IMR-90 (cell line): ENCODE data around the gene FGG. TPM values are rescaled to one million over a fixed set of nuclear protein-coding genes. Genes with fewer than 3 reads are reported as not detected.

Experiments
- ATAC-seq: fragments of 200-7000 bp; cut with Tn5 transposase; 2 replicates; pipeline ENCODE4 v1.9.1; 2020; ENCODE audit warnings: low read depth, mild to moderate bottlenecking, moderate library complexity
- BruUV-seq: library from RNA; stranded (reverse); fragments of 400-500 nt; replicated peaks from 2 replicates; lab custom pipeline; 2021; lab: Mats Ljungman, UMichigan
- CTCF ChIA-PET: fragments of 300-600 bp; formaldehyde crosslinking; extraction: SDS; loops from one replicate; lab custom pipeline; 2021; ENCODE audit warnings: antibody characterized with exemption; lab: Yijun Ruan, JAX
- POLR2A ChIA-PET: fragments of 300-600 bp; sonication (Branson Sonifier 250); formaldehyde crosslinking; loops from one replicate; lab custom pipeline; 2022; ENCODE audit warnings: antibody characterized with exemption; ENCODE audit not compliant: unreplicated experiment; lab: Charles Lee
- DNase-seq: peaks from one replicate; pipeline ENCODE4 v3.0.0; 2013
- H2AFZ ChIP-seq: replicated peaks from 2 replicates; pipeline ENCODE3; 2013; ENCODE audit warnings: low read length, mild to moderate bottlenecking; ENCODE audit not compliant: poor library complexity
- H2AK5ac ChIP-seq: 2 replicates; pipeline ENCODE4 v1.6.1; 2013; ENCODE audit warnings: low read depth, low read length, inconsistent platforms
- H2AK9ac ChIP-seq: replicated peaks from 2 replicates; pipeline ENCODE3; 2013; ENCODE audit warnings: mild to moderate bottlenecking, low read depth, low read length, moderate library complexity; ENCODE audit not compliant: poor library complexity
- H2BK120ac ChIP-seq: 2 replicates; pipeline ENCODE4 v1.6.1; 2013; ENCODE audit warnings: low read depth, low read length, inconsistent platforms
- H2BK15ac ChIP-seq: 3 replicates; pipeline ENCODE4 v1.6.1; 2013; ENCODE audit warnings: low read depth, low read length, inconsistent platforms
- H2BK20ac ChIP-seq: 2 replicates; pipeline ENCODE4 v1.6.1; 2013; ENCODE audit warnings: low read depth, mild to moderate bottlenecking, inconsistent platforms, low read length, moderate library complexity
- H2BK5ac ChIP-seq: 2 replicates; pipeline ENCODE4 v1.6.1; 2013; ENCODE audit warnings: mild to moderate bottlenecking, low read depth, low read length, inconsistent platforms; ENCODE audit not compliant: poor library complexity, severe bottlenecking
- H3K14ac ChIP-seq: replicated peaks from 2 replicates; pipeline ENCODE4 v1.6.1; 2013; ENCODE audit warnings: low read depth, low read length, inconsistent platforms
- H3K18ac ChIP-seq: 2 replicates; pipeline ENCODE4 v1.6.1; 2013; ENCODE audit warnings: low read depth, low read length, control low read depth
- H3K23ac ChIP-seq: 2 replicates; pipeline ENCODE4 v1.6.1; 2013; ENCODE audit warnings: low read depth, low read length, inconsistent platforms
- H3K27ac ChIP-seq: 2 replicates; pipeline ENCODE4 v1.5.1; 2013; ENCODE audit warnings: mild to moderate bottlenecking, control low read depth, low read length; ENCODE audit not compliant: insufficient read depth
- H3K27me3 ChIP-seq: 2 replicates; pipeline ENCODE4 v1.6.1; 2013; ENCODE audit warnings: low read length; ENCODE audit not compliant: control insufficient read depth, insufficient read depth
- H3K36me3 ChIP-seq: 2 replicates; pipeline ENCODE4 v1.6.1; 2013; ENCODE audit warnings: low read length, mixed read lengths; ENCODE audit not compliant: control insufficient read depth, insufficient read depth
- H3K4ac ChIP-seq: 2 replicates; pipeline ENCODE4 v1.6.1; 2013; ENCODE audit warnings: low read depth, low read length, inconsistent platforms
- H3K4me1 ChIP-seq: 2 replicates; pipeline ENCODE4 v1.6.1; 2013; ENCODE audit warnings: low read length, mixed read lengths; ENCODE audit not compliant: control insufficient read depth, insufficient read depth
- H3K4me2 ChIP-seq: 2 replicates; pipeline ENCODE4 v1.6.1; 2013; ENCODE audit warnings: low read depth, mild to moderate bottlenecking, control low read depth, low read length, moderate library complexity
- H3K4me3 ChIP-seq: 2 replicates; pipeline ENCODE4 v1.5.1; 2013; ENCODE audit warnings: low read depth, mild to moderate bottlenecking, control low read depth, low read length, moderate library complexity; ENCODE audit not compliant: insufficient read depth
- H3K56ac ChIP-seq: 2 replicates; pipeline ENCODE4 v1.6.1; 2013; ENCODE audit warnings: low read length, inconsistent platforms; ENCODE audit not compliant: insufficient read depth; ENCODE audit errors: extremely low read depth
- H3K79me1 ChIP-seq, 2 experiments: 2 replicates each; pipeline ENCODE4 v1.6.1; 2013; ENCODE audit warnings: low read length in 2 of 2, inconsistent platforms in 1 of 2, low read depth in 1 of 2
- H3K9ac ChIP-seq: 2 replicates; pipeline ENCODE4 v1.6.1; 2013; ENCODE audit warnings: low read depth, low read length, control low read depth
- H3K9me1 ChIP-seq: 2 replicates; pipeline ENCODE4 v1.6.1; 2013; ENCODE audit warnings: low read length, inconsistent platforms; ENCODE audit not compliant: insufficient read depth
- H3K9me3 ChIP-seq: 2 replicates; pipeline ENCODE4 v1.6.1; 2013; ENCODE audit warnings: low read length; ENCODE audit not compliant: control insufficient read depth, insufficient read depth
- H4K20me1 ChIP-seq: 2 replicates; pipeline ENCODE4 v1.6.1; 2013; ENCODE audit warnings: low read length, inconsistent platforms; ENCODE audit not compliant: insufficient read depth
- H4K5ac ChIP-seq: 2 replicates; pipeline ENCODE4 v1.6.1; 2013; ENCODE audit warnings: mild to moderate bottlenecking, low read depth, low read length, control low read depth
- H4K8ac ChIP-seq, 2 experiments: 2 replicates each; pipeline ENCODE4 v1.6.1; 2013; ENCODE audit warnings: low read depth in 2 of 2, low read length in 2 of 2, control low read depth in 1 of 2, inconsistent platforms in 1 of 2
- H4K91ac ChIP-seq: 2 replicates; pipeline ENCODE4 v1.6.1; 2013; ENCODE audit warnings: low read depth, low read length, inconsistent platforms; ENCODE audit not compliant: insufficient read depth
- BHLHE40 ChIP-seq: fragments of 150-350 bp; IDR thresholded peaks from 2 replicates; pipeline ENCODE4 v1.6.1; 2016; ENCODE audit warnings: mild to moderate bottlenecking, low read depth, low read length
- CEBPB ChIP-seq: IDR thresholded peaks from 2 replicates; pipeline ENCODE4 v1.6.1; 2012; ENCODE audit warnings: low read depth, low read length, improper control_type of control experiment
- CHD1 ChIP-seq: IDR thresholded peaks from 2 replicates; pipeline ENCODE4 v1.6.1; 2012; ENCODE audit warnings: low read depth, low read length, improper control_type of control experiment
- CTCF ChIP-seq: conservative IDR thresholded peaks from 2 replicates; pipeline ENCODE4 v1.5.1; 2012; ENCODE audit warnings: mild to moderate bottlenecking, low read depth, low read length, improper control_type of control experiment
- ELK1 ChIP-seq: fragments of 150-350 bp; IDR thresholded peaks from 2 replicates; pipeline ENCODE4 v1.6.1; 2016; ENCODE audit warnings: low read depth, mild to moderate bottlenecking, low read length, moderate library complexity, borderline replicate concordance
- FOS ChIP-seq: fragments of 150-350 bp; IDR thresholded peaks from 2 replicates; pipeline ENCODE4 v1.6.1; 2016; ENCODE audit warnings: low read depth, low read length
- MAFK ChIP-seq: IDR thresholded peaks from 2 replicates; pipeline ENCODE4 v1.6.1; 2012; ENCODE audit warnings: low read depth, low read length, improper control_type of control experiment
- MAZ ChIP-seq: IDR thresholded peaks from 2 replicates; pipeline ENCODE4 v1.6.1; 2012; ENCODE audit warnings: low read depth, mild to moderate bottlenecking, low read length, improper control_type of control experiment, moderate library complexity, borderline replicate concordance
- MXI1 ChIP-seq: IDR thresholded peaks from 2 replicates; pipeline ENCODE4 v1.6.1; 2012; ENCODE audit warnings: low read depth, mild to moderate bottlenecking, low read length, moderate library complexity, borderline replicate concordance
- NFE2L2 ChIP-seq: fragments of 150-350 bp; IDR thresholded peaks from 2 replicates; pipeline ENCODE4 v1.6.1; 2016; ENCODE audit warnings: low read depth, mild to moderate bottlenecking, low read length
- POLR2A ChIP-seq: IDR thresholded peaks from 2 replicates; pipeline ENCODE4 v1.6.1; 2012; ENCODE audit warnings: mild to moderate bottlenecking, low read depth, low read length
- RAD21 ChIP-seq: IDR thresholded peaks from 2 replicates; pipeline ENCODE4 v1.6.1; 2012; ENCODE audit warnings: low read length, improper control_type of control experiment
- RCOR1 ChIP-seq: IDR thresholded peaks from 2 replicates; pipeline ENCODE4 v1.6.1; 2012; ENCODE audit warnings: mild to moderate bottlenecking, low read length, improper control_type of control experiment; ENCODE audit not compliant: insufficient replicate concordance
- RFX5 ChIP-seq: IDR thresholded peaks from 2 replicates; pipeline ENCODE4 v1.8.0; 2012; ENCODE audit warnings: low read depth, mild to moderate bottlenecking, low read length, moderate library complexity
- SMC3 ChIP-seq: fragments of 150-350 bp; IDR thresholded peaks from 2 replicates; pipeline ENCODE4 v1.6.1; 2016; ENCODE audit warnings: low read depth, mild to moderate bottlenecking, antibody characterized with exemption, low read length, moderate library complexity
- USF2 ChIP-seq: fragments of 150-350 bp; IDR thresholded peaks from 2 replicates; pipeline ENCODE4 v1.6.1; 2017; ENCODE audit warnings: mild to moderate bottlenecking, antibody characterized with exemption, low read length, low read depth
- dilution Hi-C: fragments of 300-500 bp; cut with HindIII; formaldehyde crosslinking; loops from one replicate; pipeline ENCODE4 v1.14.3; 2018; ENCODE audit warnings: low sequenced_read_pairs; ENCODE audit not compliant: unreplicated experiment
- in situ Hi-C: fragments of 300-500 bp; cut with MboI; formaldehyde crosslinking; loops from 3 replicates; pipeline ENCODE4 v1.14.3; 2019; ENCODE audit warnings: low sequenced_read_pairs, inconsistent platforms, mixed read lengths
- intact Hi-C: fragments of 100-400 bp; cut with micrococcal nuclease; formaldehyde crosslinking; loops from 2 replicates; pipeline ENCODE4 v1.10.0; 2022
- polyA plus RNA-seq, 3 experiments: library from polyadenylated mRNA; depleted of rRNA; stranded (reverse); fragments of >200 nt; gene quantifications; 2 replicates each; pipeline ENCODE4 v1.2.3, GENCODE V29; 2012; ENCODE audit warnings: low replicate concordance in 1 of 3
- total RNA-seq: library from RNA; depleted of rRNA; stranded (reverse); fragments of >200 nt; gene quantifications from 2 replicates; pipeline ENCODE4 v1.2.3, GENCODE V29; 2012

Gene FGG
- total and polyA plus RNA-seq, 2 of the 4 experiments (the other 2 are of a cell fraction), result not detected

GRCh38 chr4:154579927-154580326, 32.5 kb downstream of the FGG start:
- BruUV-seq, result no TSS peak
- TF ChIP-seq RFX5, result no peak
- TF ChIP-seq RAD21, result no peak
- no peak for TF ChIP-seq NFE2L2
- TF ChIP-seq USF2, result no peak
- no peak for TF ChIP-seq CHD1
- no peak for TF ChIP-seq MAZ
- no peak for TF ChIP-seq MAFK
- TF ChIP-seq RCOR1, result no peak
- no peak for TF ChIP-seq FOS
- TF ChIP-seq CEBPB, result no peak
- no peak for TF ChIP-seq POLR2A
- TF ChIP-seq SMC3, result no peak
- TF ChIP-seq MXI1, result no peak
- no peak for TF ChIP-seq ELK1
- no peak for TF ChIP-seq CTCF
- no peak for TF ChIP-seq BHLHE40
- Histone ChIP-seq H3K56ac (no peak overlapping the region), H3K27ac (no peak overlapping the region), H3K23ac (no peak overlapping the region), H3K4me3 (no peak overlapping the region), H3K27me3 (no peaks in the 10 kb centered on the region; the same call in 1 of the 2 replicates), H3K4me1 (no peaks in the 10 kb centered on the region), H3K36me3 (no peaks in the 10 kb centered on the region), H4K8ac (no peak overlapping the region), H3K79me1 (no peaks in the 10 kb centered on the region), H4K91ac (no peak overlapping the region), H2BK15ac (no peak overlapping the region), H2AK5ac (no peak overlapping the region), H3K4ac (no peak overlapping the region), H2AK9ac (no peak overlapping the region), H2AFZ (no peak overlapping the region), H3K9me1 (no peaks in the 10 kb centered on the region), H4K20me1 (no peaks in the 10 kb centered on the region), H4K5ac (no peak overlapping the region), H3K18ac (no peak overlapping the region), H3K14ac (no peak overlapping the region), H2BK20ac (no peak overlapping the region), H3K9ac (no peak overlapping the region), H2BK5ac (no peak overlapping the region), H3K9me3 (no peaks in the 10 kb centered on the region), H2BK120ac (no peak overlapping the region), H3K4me2 (no peak overlapping the region)
- DNase-seq (no peak), ATAC-seq (no peak)
- dilution Hi-C loops (no loop called here), intact Hi-C loops (no loop called here), in situ Hi-C loops (no loop called here)
- CTCF ChIA-PET, result no interaction called here
- POLR2A ChIA-PET, result no interaction called here
